GM19193 (cell line): ENCODE measurements around the gene METRN.

Experiments used
- POLR2A ChIP-seq: IDR thresholded peaks from 4 replicates; pipeline ENCODE4 v1.6.1; 2011; ENCODE audit not compliant: insufficient read depth, insufficient read length; ENCODE audit errors: extremely low read depth

METRN gene

GRCh38 chr16:761625-762513 lies 47.0 kb downstream of the METRN start:
- TF ChIP-seq POLR2A, result no peak

GRCh38 chr16:762595-763268 lies 47.8 kb downstream of the METRN start:
- no peak for TF ChIP-seq POLR2A

GRCh38 chr16:763369-764183 lies 48.7 kb downstream of the METRN start:
- no peak for TF ChIP-seq POLR2A

- no peak for TF ChIP-seq POLR2A
Observed at GRCh38 chr16:764184-764750, 49.3 kb downstream of the METRN start.

GRCh38 chr16:764848-765487 lies 50.0 kb downstream of the METRN start:
- no peak for TF ChIP-seq POLR2A

- no peak for TF ChIP-seq POLR2A
Observed at GRCh38 chr16:765488-765865, 50.6 kb downstream of the METRN start.

GRCh38 chr16:766008-766819 lies 51.3 kb downstream of the METRN start:
- no peak for TF ChIP-seq POLR2A

- TF ChIP-seq POLR2A, result no peak
Observed at GRCh38 chr16:766820-767640, 52.1 kb downstream of the METRN start.

- TF ChIP-seq POLR2A, result no peak
Observed at GRCh38 chr16:767743-768235, 52.9 kb downstream of the METRN start.

GRCh38 chr16:768428-768827 lies 53.5 kb downstream of the METRN start:
- TF ChIP-seq POLR2A, result no peak
